Liver (tissue), 3 donors: ENCODE measurements around the gene CC2D2A.

Source experiments
- FOXA1 ChIP-seq: IDR thresholded peaks from 2 replicates; pipeline ENCODE4 v1.6.1; 2016; ENCODE audit warnings: antibody characterized with exemption
- JUND ChIP-seq, 2 donors: IDR thresholded peaks; 2 replicates each; pipeline ENCODE4 v1.6.1; 2016; ENCODE audit warnings: antibody characterized with exemption in 2 of 2
- NR2F2 ChIP-seq: IDR thresholded peaks from 2 replicates; pipeline ENCODE4 v1.6.1; 2016; ENCODE audit warnings: antibody characterized with exemption
- RAD21 ChIP-seq, 2 donors: IDR thresholded peaks; 2 replicates each; pipeline ENCODE4 v1.6.1; 2016; ENCODE audit warnings: antibody characterized with exemption in 2 of 2, mild to moderate bottlenecking in 2 of 2
- RXRA ChIP-seq, 2 donors: IDR thresholded peaks; 2 replicates each; pipeline ENCODE4 v1.6.1; 2017 to 2018; ENCODE audit warnings: antibody characterized with exemption in 2 of 2, mild to moderate bottlenecking in 1 of 2
- TAF1 ChIP-seq: conservative IDR thresholded peaks from 2 replicates; pipeline ENCODE4 v1.6.1; 2016; ENCODE audit warnings: antibody characterized with exemption, mild to moderate bottlenecking
- YY1 ChIP-seq: IDR thresholded peaks from 2 replicates; pipeline ENCODE4 v1.6.1; 2016; ENCODE audit warnings: antibody characterized with exemption, mild to moderate bottlenecking
- TF ChIP-seq, protein P1 (sequence below): IDR thresholded peaks from 2 replicates; pipeline ENCODE4 v1.6.1; 2016; ENCODE audit warnings: antibody characterized with exemption, mild to moderate bottlenecking
- TF ChIP-seq, protein P2 (sequence below): fragments of 150-350 bp; IDR thresholded peaks from 2 replicates; pipeline ENCODE4 v1.5.1; 2017; ENCODE audit warnings: improper control_type of control experiment, low read depth, low read length; ENCODE audit not compliant: missing input control
- TF ChIP-seq, protein P3 (sequence below): IDR thresholded peaks from 2 replicates; pipeline ENCODE4 v1.6.1; 2016; ENCODE audit warnings: antibody characterized with exemption
- TF ChIP-seq, protein P4 (sequence below): IDR thresholded peaks from 2 replicates; pipeline ENCODE4 v1.6.1; 2016; ENCODE audit warnings: antibody characterized with exemption
- TF ChIP-seq, protein P5 (sequence below): IDR thresholded peaks from 2 replicates; pipeline ENCODE4 v1.6.1; 2016; ENCODE audit warnings: antibody characterized with exemption
- donor health status: healthy.
- donor health status: healthy.

DNA sequence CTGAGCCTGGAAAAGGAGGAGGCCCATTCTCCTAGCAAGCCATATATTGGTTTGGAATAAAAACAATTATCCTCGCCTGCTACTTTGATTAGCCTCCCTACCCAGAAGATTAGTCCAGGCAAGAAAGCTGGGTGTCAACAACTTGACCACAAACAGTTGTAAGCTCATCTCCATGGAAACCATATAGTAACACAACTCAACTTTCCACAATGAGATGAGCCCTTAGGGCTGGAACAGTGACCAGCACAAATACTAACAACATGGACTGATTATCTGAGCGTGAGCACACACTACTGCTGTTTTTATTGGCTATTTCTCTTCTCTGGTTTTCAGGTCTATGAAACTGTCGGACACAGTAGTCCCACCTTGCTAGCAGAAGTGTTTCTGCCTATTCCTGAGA is 80.8 kb downstream of the CC2D2A start:
- TF ChIP-seq, protein P1, sequence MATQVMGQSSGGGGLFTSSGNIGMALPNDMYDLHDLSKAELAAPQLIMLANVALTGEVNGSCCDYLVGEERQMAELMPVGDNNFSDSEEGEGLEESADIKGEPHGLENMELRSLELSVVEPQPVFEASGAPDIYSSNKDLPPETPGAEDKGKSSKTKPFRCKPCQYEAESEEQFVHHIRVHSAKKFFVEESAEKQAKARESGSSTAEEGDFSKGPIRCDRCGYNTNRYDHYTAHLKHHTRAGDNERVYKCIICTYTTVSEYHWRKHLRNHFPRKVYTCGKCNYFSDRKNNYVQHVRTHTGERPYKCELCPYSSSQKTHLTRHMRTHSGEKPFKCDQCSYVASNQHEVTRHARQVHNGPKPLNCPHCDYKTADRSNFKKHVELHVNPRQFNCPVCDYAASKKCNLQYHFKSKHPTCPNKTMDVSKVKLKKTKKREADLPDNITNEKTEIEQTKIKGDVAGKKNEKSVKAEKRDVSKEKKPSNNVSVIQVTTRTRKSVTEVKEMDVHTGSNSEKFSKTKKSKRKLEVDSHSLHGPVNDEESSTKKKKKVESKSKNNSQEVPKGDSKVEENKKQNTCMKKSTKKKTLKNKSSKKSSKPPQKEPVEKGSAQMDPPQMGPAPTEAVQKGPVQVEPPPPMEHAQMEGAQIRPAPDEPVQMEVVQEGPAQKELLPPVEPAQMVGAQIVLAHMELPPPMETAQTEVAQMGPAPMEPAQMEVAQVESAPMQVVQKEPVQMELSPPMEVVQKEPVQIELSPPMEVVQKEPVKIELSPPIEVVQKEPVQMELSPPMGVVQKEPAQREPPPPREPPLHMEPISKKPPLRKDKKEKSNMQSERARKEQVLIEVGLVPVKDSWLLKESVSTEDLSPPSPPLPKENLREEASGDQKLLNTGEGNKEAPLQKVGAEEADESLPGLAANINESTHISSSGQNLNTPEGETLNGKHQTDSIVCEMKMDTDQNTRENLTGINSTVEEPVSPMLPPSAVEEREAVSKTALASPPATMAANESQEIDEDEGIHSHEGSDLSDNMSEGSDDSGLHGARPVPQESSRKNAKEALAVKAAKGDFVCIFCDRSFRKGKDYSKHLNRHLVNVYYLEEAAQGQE, result no peak
- no peak for TF ChIP-seq TAF1
- TF ChIP-seq, protein P2, sequence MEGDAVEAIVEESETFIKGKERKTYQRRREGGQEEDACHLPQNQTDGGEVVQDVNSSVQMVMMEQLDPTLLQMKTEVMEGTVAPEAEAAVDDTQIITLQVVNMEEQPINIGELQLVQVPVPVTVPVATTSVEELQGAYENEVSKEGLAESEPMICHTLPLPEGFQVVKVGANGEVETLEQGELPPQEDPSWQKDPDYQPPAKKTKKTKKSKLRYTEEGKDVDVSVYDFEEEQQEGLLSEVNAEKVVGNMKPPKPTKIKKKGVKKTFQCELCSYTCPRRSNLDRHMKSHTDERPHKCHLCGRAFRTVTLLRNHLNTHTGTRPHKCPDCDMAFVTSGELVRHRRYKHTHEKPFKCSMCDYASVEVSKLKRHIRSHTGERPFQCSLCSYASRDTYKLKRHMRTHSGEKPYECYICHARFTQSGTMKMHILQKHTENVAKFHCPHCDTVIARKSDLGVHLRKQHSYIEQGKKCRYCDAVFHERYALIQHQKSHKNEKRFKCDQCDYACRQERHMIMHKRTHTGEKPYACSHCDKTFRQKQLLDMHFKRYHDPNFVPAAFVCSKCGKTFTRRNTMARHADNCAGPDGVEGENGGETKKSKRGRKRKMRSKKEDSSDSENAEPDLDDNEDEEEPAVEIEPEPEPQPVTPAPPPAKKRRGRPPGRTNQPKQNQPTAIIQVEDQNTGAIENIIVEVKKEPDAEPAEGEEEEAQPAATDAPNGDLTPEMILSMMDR, result no peak
- no peak for TF ChIP-seq RXRA (IDR thresholded peaks at IDR 0.05)
- TF ChIP-seq, protein P3, sequence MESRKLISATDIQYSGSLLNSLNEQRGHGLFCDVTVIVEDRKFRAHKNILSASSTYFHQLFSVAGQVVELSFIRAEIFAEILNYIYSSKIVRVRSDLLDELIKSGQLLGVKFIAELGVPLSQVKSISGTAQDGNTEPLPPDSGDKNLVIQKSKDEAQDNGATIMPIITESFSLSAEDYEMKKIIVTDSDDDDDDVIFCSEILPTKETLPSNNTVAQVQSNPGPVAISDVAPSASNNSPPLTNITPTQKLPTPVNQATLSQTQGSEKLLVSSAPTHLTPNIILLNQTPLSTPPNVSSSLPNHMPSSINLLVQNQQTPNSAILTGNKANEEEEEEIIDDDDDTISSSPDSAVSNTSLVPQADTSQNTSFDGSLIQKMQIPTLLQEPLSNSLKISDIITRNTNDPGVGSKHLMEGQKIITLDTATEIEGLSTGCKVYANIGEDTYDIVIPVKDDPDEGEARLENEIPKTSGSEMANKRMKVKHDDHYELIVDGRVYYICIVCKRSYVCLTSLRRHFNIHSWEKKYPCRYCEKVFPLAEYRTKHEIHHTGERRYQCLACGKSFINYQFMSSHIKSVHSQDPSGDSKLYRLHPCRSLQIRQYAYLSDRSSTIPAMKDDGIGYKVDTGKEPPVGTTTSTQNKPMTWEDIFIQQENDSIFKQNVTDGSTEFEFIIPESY, result no peak
- TF ChIP-seq, protein P4, sequence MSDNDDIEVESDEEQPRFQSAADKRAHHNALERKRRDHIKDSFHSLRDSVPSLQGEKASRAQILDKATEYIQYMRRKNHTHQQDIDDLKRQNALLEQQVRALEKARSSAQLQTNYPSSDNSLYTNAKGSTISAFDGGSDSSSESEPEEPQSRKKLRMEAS, result no peak
- TF ChIP-seq FOXA1, result no peak
- TF ChIP-seq JUND (IDR thresholded peaks at IDR 0.05), result no peak
- TF ChIP-seq NR2F2, result no peak
- TF ChIP-seq RAD21 (IDR thresholded peaks at IDR 0.05), result no peak
- TF ChIP-seq, protein P5, sequence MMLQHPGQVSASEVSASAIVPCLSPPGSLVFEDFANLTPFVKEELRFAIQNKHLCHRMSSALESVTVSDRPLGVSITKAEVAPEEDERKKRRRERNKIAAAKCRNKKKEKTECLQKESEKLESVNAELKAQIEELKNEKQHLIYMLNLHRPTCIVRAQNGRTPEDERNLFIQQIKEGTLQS, result no peak
- no peak for TF ChIP-seq YY1
